Activated naive CD4-positive, alpha-beta T cell treated with anti-CD3 and anti-CD28 coated beads, Interleukin-2, amount 50 U/mL, for 24 hours (primary cell): ENCODE results near the gene PTGER3.
"Not testable (repeated sequence)": the region's sequence is repeated elsewhere in the genome, so short reads cannot be mapped to it uniquely, and the experiment has no call there.

ENCODE experiments used
- H3K27ac Mint-ChIP-seq: one replicate; pipeline ENCODE4 v1.8.0; 2021; ENCODE audit warnings: mild to moderate bottlenecking, mixed read lengths
- H3K27me3 Mint-ChIP-seq: one replicate; pipeline ENCODE4 v1.8.0; 2021; ENCODE audit warnings: mixed read lengths
- H3K36me3 Mint-ChIP-seq: one replicate; pipeline ENCODE4 v1.8.0; 2021; ENCODE audit warnings: mixed read lengths
- H3K4me1 Mint-ChIP-seq: one replicate; pipeline ENCODE4 v1.8.0; 2021; ENCODE audit warnings: mixed read lengths
- H3K4me3 Mint-ChIP-seq: one replicate; pipeline ENCODE4 v1.8.0; 2021; ENCODE audit warnings: mild to moderate bottlenecking, mixed read lengths
- H3K9me3 Mint-ChIP-seq: one replicate; pipeline ENCODE4 v1.8.0; 2021; ENCODE audit warnings: mixed read lengths

PTGER3 gene

DNA sequence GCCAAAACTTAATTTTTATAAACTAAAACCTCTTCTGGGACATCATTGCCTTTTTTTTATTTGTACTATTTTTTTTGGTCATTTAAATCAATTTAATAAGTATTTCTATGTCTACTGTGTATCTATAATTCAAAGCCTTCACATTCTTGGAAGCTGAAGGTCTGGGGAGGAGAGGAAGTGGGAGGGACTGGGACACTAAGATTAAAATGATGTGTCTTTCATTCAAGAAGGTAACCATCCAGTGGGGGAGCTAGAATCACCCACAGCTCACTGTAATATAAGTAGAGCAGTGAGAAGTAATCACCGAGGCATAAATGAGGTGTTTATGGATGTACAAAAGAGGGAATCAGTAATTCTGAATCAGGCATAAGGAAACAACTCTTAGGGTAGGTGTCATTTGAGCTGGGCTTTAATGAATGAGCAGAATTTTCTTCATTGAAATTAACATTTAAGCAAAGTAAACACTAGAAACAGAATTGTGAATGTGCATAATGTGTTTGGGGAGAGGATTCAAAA lies 52.8 kb downstream of the PTGER3 start:
- Mint-ChIP-seq H3K9me3 (no peaks in the 10 kb centered on the region), H3K27ac (no peak overlapping the region), H3K36me3 (no peaks in the 10 kb centered on the region), H3K4me1 (no peaks in the 10 kb centered on the region), H3K4me3 (no peak overlapping the region), H3K27me3 (peaks cover 9% of the 10 kb centered on the region)

DNA sequence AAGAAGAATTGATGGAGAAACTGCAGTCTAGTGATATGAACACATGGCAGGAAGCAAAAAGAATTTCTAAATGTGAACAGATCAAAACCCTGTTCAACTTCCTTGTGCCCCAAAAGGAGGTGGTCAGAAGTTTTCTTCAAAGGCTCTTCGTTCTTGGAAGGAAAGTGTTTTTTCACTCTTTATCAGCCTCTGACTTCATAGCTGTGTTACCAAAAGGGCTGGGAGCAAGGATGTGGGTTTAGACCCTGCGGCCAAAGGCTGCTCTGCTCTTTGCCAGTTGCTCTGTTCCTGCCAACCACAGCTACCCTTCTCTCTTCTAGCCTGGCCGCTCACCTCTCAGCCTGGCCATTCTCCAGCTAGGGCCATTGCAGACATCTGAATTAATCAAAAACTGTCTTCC lies 53.8 kb downstream of the PTGER3 start:
- no peaks in the 10 kb centered on the region for H3K9me3 Mint-ChIP-seq
- H3K4me1 Mint-ChIP-seq, result no peaks in the 10 kb centered on the region
- H3K36me3 Mint-ChIP-seq, result no peaks in the 10 kb centered on the region
- peaks cover 5% of the 10 kb centered on the region for H3K27me3 Mint-ChIP-seq
- no peak overlapping the region for H3K27ac Mint-ChIP-seq
- H3K4me3 Mint-ChIP-seq, result no peak overlapping the region

DNA sequence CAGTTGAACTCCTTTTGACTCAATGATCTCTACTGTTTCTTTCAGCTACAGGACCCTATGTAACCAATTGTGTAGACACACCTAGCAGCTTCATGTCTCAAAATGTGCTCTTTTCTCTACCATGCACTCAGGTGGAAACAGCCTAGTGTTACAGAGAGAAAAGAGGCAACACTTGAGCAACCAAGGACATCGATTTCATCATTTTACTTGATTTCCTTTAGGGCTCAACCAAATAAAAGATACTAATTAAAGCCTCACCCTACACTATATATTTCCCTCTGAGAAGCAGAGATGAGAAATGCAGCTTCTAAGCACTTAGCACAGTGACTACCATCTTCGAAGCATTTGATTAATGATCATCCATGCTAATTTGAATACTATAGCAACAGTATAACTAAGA lies 55.1 kb downstream of the PTGER3 start:
- H3K27me3 Mint-ChIP-seq, result peaks cover 5% of the 10 kb centered on the region
- no peaks in the 10 kb centered on the region for H3K9me3 Mint-ChIP-seq
- H3K27ac Mint-ChIP-seq, result no peak overlapping the region
- H3K4me3 Mint-ChIP-seq, result no peak overlapping the region
- no peaks in the 10 kb centered on the region for H3K4me1 Mint-ChIP-seq
- no peaks in the 10 kb centered on the region for H3K36me3 Mint-ChIP-seq

DNA sequence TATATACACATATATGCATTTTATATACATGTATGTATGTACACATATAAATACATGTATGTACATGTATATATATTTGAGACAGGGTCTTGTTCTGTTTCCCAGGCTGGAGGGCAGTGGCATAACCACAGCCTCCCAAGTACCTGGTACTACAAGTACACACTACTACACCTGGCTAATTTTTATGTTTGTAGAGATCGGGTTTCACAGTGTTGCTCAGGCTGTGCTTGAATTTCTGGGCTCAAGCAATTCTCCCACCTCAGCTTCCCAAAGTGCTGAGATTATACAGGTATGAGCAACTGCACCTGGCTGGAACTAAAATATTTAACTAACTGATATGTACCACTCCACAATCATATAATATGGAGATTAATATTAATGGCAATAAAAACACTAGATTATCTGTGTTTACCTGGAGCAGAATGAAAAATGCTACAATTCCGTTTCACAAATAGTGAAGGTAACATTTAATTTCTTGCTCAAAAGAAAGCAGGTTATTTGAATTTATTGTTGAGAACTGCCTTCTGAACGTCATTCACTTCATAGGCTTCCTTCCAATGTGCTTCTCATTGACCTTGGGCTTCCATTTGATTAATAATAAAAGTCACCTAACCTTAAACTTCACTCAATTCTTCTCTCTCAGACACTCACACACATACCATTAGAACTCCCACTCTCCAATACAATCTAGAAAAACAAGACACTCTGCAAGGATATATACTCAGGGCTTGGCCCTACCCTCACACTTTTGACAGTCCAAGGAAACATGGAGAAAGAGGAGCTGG lies 57.0 kb downstream of the PTGER3 start:
- Mint-ChIP-seq H3K9me3 (no peaks in the 10 kb centered on the region), H3K4me1 (no peaks in the 10 kb centered on the region), H3K27me3 (peaks cover 5% of the 10 kb centered on the region), H3K36me3 (no peaks in the 10 kb centered on the region), H3K27ac (no peak overlapping the region), H3K4me3 (no peak overlapping the region)

DNA sequence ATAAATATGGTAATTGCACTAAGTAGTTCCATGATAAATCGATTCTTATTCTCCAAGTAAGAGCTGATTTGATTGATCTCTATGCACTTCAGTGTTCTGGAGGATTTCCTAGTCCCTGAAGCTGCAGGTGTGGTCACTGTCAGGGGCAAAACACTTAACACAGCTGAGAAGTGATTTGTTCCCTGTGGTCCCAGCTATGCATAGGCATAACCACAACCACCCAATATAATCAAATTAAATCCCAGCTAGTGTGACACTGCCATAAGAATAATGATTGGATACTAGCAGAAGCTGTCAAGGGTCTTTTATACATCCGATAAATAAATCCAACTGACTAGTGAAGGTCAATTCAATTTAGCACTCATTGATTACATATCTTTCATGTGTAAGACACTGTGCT lies 60.1 kb downstream of the PTGER3 start:
- Mint-ChIP-seq H3K9me3 (no peaks in the 10 kb centered on the region), H3K27me3 (peaks cover 16% of the 10 kb centered on the region), H3K4me3 (no peak overlapping the region), H3K36me3 (no peaks in the 10 kb centered on the region), H3K4me1 (no peaks in the 10 kb centered on the region), H3K27ac (no peak overlapping the region)

DNA sequence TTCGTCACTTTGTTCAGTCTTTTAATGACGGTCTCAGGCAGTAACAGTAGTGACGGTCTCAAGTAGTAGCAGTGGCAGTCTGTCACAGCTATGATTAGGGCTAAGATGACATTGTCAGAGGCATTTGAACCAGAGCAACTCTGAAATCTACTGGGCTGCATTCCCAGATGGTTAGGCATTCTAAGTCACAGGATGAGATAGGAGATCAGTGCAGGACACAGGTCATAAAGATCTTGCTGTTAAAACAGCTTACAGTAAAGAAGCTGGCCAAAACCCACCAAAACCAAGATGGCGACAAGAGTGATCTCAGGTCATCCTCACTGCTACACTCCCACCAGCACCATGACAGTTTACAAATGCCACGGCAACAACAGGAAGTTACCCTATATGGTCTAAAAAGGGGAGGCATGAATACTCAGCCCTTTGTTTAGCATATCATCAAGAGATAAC lies 61.8 kb downstream of the PTGER3 start:
- peaks cover 21% of the 10 kb centered on the region for H3K27me3 Mint-ChIP-seq
- H3K4me1 Mint-ChIP-seq, H3K9me3 Mint-ChIP-seq, H3K4me3 Mint-ChIP-seq, H3K36me3 Mint-ChIP-seq, H3K27ac Mint-ChIP-seq: not testable (repeated sequence)

DNA sequence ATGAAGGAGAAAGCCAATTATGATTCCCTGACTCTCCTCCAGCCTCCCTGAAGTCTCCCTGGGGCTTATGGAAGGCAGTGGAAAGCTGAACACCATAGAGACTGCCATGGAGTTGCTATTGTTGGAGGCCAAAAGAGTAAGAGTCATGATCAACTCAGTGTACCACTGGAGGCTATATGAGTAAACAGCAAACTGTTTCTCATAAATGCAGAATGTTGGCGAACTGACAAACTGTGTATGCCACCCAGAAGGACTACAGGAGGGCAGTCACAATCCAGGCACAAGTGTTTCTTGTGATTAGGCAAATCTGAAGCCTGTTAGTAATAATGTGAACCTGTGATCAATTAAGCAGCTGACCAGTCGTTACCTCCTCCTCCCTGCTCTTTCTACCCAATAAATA lies 62.3 kb downstream of the PTGER3 start:
- not testable (repeated sequence) for H3K4me1 Mint-ChIP-seq, H3K4me3 Mint-ChIP-seq, H3K27ac Mint-ChIP-seq, H3K36me3 Mint-ChIP-seq, H3K9me3 Mint-ChIP-seq
- H3K27me3 Mint-ChIP-seq, result peaks cover 21% of the 10 kb centered on the region

DNA sequence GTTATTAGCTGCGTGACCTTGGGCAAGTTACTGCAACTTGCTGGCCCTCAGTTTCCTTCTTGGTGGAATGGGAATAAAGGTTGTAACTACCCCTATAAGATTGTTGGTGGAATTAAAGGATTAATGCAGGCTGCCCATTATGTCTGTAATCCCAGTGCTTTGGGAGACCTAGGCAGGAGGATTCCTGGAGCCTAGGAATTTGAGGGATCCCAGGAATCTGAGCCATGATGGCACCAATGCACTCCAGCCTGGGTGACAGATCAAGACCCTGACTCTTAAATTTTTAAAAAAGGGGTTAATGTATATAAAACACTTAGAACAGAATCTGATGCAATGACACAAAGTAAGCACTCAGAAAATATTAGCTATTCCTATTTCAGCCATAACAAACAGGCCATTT lies 67.3 kb downstream of the PTGER3 start:
- Mint-ChIP-seq H3K27ac (no peak overlapping the region), H3K9me3 (no peaks in the 10 kb centered on the region), H3K4me3 (no peak overlapping the region), H3K36me3 (no peaks in the 10 kb centered on the region), H3K27me3 (peaks cover 20% of the 10 kb centered on the region), H3K4me1 (no peaks in the 10 kb centered on the region)

DNA sequence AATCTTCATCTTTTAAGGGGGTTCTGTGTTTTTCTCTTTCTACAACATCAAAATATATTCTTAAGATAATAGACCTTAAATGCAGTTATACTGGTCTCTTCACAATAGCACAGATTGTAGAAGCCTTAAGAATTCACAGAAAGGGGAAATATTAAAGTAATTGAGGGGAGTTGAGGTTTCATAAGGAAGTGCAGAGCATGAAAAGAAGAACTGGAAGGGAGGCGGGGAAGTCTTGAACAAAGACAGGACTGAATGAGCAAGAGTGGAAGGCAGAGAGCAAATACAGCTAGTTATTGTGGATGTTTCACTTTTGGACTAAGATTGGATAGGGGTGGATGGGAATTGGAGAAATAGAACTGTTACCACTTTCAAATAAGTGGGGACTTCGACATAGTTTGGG lies 67.7 kb downstream of the PTGER3 start:
- Mint-ChIP-seq H3K9me3 (no peaks in the 10 kb centered on the region), H3K36me3 (no peaks in the 10 kb centered on the region), H3K27ac (no peak overlapping the region), H3K4me3 (no peak overlapping the region), H3K27me3 (peaks cover 21% of the 10 kb centered on the region), H3K4me1 (no peaks in the 10 kb centered on the region)

DNA sequence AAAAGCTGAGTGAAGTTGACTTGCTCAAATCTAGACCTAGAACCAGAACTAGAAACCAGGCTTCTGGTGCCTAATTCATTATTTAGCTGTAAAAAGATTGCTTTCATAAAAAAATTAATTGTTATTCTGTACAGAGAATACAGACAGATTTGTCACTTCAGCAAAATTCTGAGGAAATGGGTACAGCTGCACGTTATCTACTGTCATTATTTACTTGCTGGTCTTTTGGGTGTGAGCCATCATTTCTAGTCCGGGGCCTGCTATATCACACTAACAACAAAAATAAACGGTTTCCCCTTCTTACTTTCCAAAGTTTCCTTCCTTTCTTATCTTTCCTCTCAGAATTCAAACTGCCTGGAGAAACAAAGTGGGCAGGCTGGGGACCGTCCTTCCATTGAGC lies 68.3 kb downstream of the PTGER3 start:
- H3K27ac Mint-ChIP-seq, result no peak overlapping the region
- peaks cover 23% of the 10 kb centered on the region for H3K27me3 Mint-ChIP-seq
- no peaks in the 10 kb centered on the region for H3K9me3 Mint-ChIP-seq
- H3K4me1 Mint-ChIP-seq, result no peaks in the 10 kb centered on the region
- no peak overlapping the region for H3K4me3 Mint-ChIP-seq
- no peaks in the 10 kb centered on the region for H3K36me3 Mint-ChIP-seq

DNA sequence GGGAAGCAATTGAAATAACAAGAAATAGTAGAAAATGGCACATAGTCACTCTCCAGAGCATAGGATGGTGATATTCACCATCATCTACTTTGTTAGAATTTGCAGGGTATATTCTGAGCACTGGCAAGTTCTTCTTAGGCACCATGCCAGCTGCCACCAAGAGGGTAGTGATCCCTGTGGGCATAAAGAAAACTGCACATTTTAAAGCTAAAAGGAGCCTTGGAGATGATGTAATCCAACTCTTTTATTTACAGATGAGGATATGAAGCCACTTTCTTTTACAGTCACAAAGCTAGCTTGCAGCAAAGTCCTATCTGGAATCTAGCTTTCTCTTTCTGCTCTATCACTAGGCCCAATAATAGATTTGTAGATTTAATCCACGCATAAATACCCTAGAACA lies 69.0 kb downstream of the PTGER3 start:
- Mint-ChIP-seq H3K27me3 (peaks cover 21% of the 10 kb centered on the region), H3K36me3 (no peaks in the 10 kb centered on the region), H3K4me1 (no peaks in the 10 kb centered on the region), H3K4me3 (no peak overlapping the region), H3K9me3 (no peaks in the 10 kb centered on the region), H3K27ac (no peak overlapping the region)

DNA sequence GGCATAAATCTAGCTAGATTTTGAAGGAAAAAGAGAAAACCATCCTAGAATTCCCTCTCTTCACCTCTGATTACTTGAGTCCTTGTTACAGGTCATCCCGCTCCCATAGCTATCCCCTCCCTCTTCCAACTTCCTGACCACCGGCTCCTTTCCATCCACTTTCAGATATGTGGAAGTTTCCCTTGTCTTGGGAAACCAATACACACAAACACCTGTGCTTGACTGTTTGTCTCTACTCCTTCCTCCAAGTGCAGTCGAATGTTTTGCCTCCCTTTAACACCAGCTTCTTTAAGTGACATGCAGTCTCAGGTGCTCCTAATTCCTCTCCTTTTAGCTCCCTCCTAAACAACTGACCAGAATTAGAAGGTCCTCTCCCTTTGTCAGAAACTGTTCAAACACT lies 70.0 kb downstream of the PTGER3 start:
- H3K4me1 Mint-ChIP-seq, result no peaks in the 10 kb centered on the region

DNA sequence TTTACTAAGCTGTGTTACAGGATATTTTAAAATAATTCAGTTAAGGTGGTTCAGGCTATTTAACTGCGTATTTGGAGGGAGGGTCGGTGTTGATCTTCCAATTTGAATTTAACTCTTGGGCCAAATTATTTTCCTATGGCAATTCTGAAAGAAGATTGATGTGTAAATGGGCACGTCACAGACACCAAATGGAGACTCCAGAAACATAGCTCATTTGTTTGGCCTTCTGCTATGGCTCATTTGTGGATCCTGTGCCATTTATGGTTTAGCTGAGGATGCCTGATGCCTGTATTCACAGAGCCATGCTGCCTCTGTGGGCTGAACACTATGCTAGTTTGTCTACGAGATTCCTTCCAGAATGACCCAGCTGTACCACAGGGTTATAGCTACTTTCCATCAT lies 70.6 kb downstream of the PTGER3 start:
- Mint-ChIP-seq H3K27me3 (peaks cover 10% of the 10 kb centered on the region), H3K27ac (no peak overlapping the region), H3K9me3 (no peaks in the 10 kb centered on the region), H3K36me3 (no peaks in the 10 kb centered on the region), H3K4me3 (no peak overlapping the region), H3K4me1 (no peaks in the 10 kb centered on the region)

More for the DNA sequence above, 70.0 kb downstream of the PTGER3 start:
- H3K27me3 Mint-ChIP-seq, result peaks cover 14% of the 10 kb centered on the region
- H3K4me3 Mint-ChIP-seq, result no peak overlapping the region
- H3K36me3 Mint-ChIP-seq, result no peaks in the 10 kb centered on the region
- no peaks in the 10 kb centered on the region for H3K9me3 Mint-ChIP-seq
- no peak overlapping the region for H3K27ac Mint-ChIP-seq

DNA sequence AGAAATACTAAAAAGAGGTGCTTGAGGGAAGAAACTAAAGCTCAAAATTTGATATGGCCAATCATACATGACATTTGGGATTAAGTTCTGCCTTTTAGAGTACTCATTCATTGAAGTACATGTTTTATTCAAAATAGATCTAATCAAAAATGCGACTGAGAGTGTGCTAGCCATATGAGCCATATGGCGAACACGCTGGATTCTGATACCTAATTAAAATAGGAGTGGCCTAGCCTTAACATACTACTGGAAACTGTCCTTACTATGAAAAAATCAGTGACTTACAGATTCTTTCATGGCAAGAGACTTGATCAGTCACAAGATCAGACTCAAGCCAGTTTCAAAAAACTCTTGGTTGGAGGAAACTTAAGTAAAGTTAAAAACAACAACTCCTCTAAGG lies 73.9 kb downstream of the PTGER3 start:
- no peaks in the 10 kb centered on the region for H3K9me3 Mint-ChIP-seq
- no peak overlapping the region for H3K27ac Mint-ChIP-seq
- no peak overlapping the region for H3K4me3 Mint-ChIP-seq
- H3K4me1 Mint-ChIP-seq, result no peaks in the 10 kb centered on the region
- no peaks in the 10 kb centered on the region for H3K36me3 Mint-ChIP-seq
- H3K27me3 Mint-ChIP-seq, result peaks cover 9% of the 10 kb centered on the region

DNA sequence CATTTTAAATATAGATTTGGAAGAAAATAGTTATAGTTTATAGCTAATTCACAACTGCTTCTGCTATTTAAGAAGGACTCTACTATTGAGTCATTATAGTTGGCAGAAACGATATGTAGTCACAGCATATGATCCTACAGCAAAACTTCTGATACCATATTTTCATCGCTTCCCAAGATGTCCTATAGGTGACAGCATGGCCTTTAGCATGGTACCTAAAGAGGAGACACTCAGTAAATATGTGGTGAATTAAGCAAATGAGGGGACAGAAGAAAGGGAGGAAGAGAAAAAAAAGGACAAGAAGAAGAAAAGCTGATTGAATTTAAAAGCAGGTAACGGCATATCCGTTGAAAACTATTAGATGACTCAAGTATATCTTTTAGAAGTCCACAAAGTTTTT lies 77.2 kb downstream of the PTGER3 start:
- H3K27me3 Mint-ChIP-seq, result peaks cover 7% of the 10 kb centered on the region
- no peak overlapping the region for H3K27ac Mint-ChIP-seq
- H3K4me1 Mint-ChIP-seq, result no peaks in the 10 kb centered on the region
- H3K4me3 Mint-ChIP-seq, result no peak overlapping the region
- no peaks in the 10 kb centered on the region for H3K9me3 Mint-ChIP-seq
- H3K36me3 Mint-ChIP-seq, result no peaks in the 10 kb centered on the region

DNA sequence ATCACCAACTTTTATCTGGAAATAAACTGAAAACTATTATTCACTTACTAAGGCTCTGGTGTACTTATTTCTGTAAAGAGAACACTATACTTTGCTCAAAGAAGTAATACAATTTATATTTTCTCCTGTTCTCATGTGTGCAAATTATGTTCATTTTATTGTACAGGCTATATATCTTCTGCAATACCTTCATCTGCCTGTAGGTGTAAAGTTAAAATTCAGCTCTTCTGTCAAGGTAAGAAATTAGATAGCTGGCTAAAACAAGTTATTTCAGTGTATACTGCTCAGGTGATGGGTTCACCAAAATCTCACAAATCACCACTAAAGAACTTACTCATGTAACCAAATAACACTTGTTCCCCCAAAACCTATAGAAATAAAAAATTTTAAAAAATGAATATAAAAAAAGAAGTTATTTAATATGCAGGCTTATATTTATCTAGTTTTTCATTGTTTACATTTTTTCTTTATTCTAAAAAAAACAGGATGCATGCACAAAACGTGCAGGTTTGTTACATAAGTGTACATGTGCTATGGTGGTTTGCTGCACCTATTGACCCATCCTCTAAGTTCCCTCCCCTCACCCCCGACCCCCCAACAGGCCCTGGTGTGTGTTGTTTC lies 81.5 kb downstream of the PTGER3 start:
- no peak overlapping the region for H3K27ac Mint-ChIP-seq
- peaks cover 5% of the 10 kb centered on the region for H3K27me3 Mint-ChIP-seq
- no peaks in the 10 kb centered on the region for H3K4me1 Mint-ChIP-seq
- H3K36me3 Mint-ChIP-seq, result no peaks in the 10 kb centered on the region
- no peaks in the 10 kb centered on the region for H3K9me3 Mint-ChIP-seq
- no peak overlapping the region for H3K4me3 Mint-ChIP-seq
